Skeletal muscle tissue (tissue), 4 donors: ENCODE data around the gene PTK7. TPM values are rescaled to one million over a fixed set of nuclear protein-coding genes. Genes with fewer than 3 reads are reported as not detected.

Source experiments
- H3K27ac ChIP-seq: one replicate; pipeline ENCODE4 v1.7.0; 2013; ENCODE audit warnings: mild to moderate bottlenecking, low read depth, low read length, inconsistent platforms
- H3K27me3 ChIP-seq, 3 donors: one replicate each; pipeline ENCODE4 v1.7.0; 2013; ENCODE audit warnings: low read length in 3 of 3; ENCODE audit not compliant: control insufficient read depth in 3 of 3, insufficient read depth in 3 of 3
- H3K36me3 ChIP-seq, 3 donors: one replicate each; pipeline ENCODE4 v1.7.0; 2013; ENCODE audit warnings: low read length in 3 of 3; ENCODE audit not compliant: control insufficient read depth in 3 of 3, insufficient read depth in 3 of 3
- H3K4me1 ChIP-seq, 3 donors: one replicate each; pipeline ENCODE4 v1.7.0; 2013; ENCODE audit warnings: low read length in 3 of 3, mild to moderate bottlenecking in 3 of 3; ENCODE audit not compliant: control insufficient read depth in 3 of 3, insufficient read depth in 3 of 3
- H3K4me3 ChIP-seq, 3 donors: one replicate each; pipeline ENCODE4 v1.7.0; 2013; ENCODE audit warnings: low read length in 3 of 3
- H3K9ac ChIP-seq, 3 donors: one replicate each; pipeline ENCODE4 v1.7.0; 2013; ENCODE audit warnings: low read length in 3 of 3, mild to moderate bottlenecking in 3 of 3, moderate library complexity in 2 of 3, low read depth in 1 of 3
- H3K9me3 ChIP-seq, 3 donors: one replicate each; pipeline ENCODE4 v1.7.0; 2013; ENCODE audit warnings: low read length in 3 of 3; ENCODE audit not compliant: control insufficient read depth in 3 of 3
- total RNA-seq: library from RNA; depleted of rRNA; stranded (reverse); fragments of >200 nt; gene quantifications from one replicate; pipeline ENCODE4 v1.2.3, GENCODE V29; 2014
- donor health status: Osteomylitis.

The PTK7 gene
- total RNA-seq, 1 donor from 2014 or later: 50.1 TPM

DNA sequence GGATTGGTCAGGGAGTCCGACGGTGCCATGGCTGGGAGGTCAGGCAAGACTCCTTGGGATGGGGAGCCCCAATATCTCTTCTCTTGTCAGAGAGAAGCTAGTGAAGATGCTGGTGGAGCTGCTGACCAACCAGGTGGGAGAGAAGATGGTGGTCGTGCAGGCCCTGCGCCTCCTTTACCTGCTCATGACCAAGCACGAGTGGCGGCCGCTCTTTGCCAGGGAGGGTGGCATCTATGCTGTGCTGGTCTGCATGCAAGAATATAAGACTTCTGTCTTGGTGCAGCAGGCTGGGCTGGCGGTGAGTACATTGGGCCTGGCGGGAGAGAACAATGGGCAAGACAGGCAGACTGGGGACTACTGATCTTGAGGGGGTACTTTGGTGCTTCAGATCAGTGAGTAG, 116.8 kb downstream of the PTK7 start:
- no peak overlapping the region for H3K4me3 ChIP-seq
- no peak overlapping the region for H3K27ac ChIP-seq
- peaks cover 30 to 50% (median 44%) of the 10 kb centered on the region in 3 donors for H3K36me3 ChIP-seq
- H3K4me1 ChIP-seq: no peaks in the 10 kb centered on the region
- no peak overlapping the region for H3K9ac ChIP-seq
- no peaks in the 10 kb centered on the region for H3K9me3 ChIP-seq
- H3K27me3 ChIP-seq: no peaks in the 10 kb centered on the region

DNA sequence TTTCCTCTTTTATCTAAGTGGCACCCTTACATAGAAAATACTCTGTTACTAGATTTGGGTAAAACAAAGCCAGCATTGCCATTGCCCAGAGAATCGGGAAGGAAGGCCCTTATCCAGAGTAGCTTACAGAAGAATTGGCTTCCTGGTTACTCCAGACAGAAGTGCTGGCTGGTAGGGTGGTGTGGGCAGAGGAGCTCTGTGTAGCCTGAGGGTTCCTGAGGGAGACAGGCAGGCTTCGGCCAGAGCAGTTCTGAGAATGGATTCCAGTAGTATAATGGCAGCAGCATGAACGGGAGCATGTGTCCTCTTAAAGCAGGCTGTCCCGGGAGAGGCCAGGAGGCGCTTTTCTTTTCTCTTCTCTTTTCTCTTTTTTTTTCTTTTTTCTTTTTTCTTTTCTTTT, 117.8 kb downstream of the PTK7 start:
- Histone ChIP-seq H3K9ac (no peak overlapping the region), H3K4me3 (no peak overlapping the region), H3K9me3 (no peaks in the 10 kb centered on the region), H3K4me1 (no peaks in the 10 kb centered on the region), H3K27me3 (no peaks in the 10 kb centered on the region), H3K36me3 (peaks cover 25 to 45% (median 37%) of the 10 kb centered on the region in 3 donors), H3K27ac (no peak overlapping the region)

DNA sequence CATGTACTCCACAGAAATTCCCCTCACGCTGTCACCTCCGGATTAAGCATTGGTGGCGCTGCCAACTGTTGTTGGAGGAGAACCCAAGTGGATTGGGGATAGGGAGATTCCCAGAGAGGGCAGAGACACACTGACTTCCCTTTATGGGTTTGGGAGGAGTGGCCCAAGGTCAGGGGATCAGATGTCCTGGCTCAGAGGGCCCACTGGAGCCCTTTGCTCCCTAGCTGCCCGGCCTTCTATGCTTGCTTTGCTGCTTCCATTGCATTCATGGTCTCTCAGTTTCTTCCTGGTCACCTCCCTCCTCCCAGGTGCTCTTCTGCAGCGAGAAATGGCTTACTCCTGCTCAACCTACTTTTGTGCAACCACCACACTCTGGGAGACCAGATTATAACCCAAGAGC, 120.2 kb downstream of the PTK7 start:
- Histone ChIP-seq H3K4me3 (no peak overlapping the region), H3K27me3 (no peaks in the 10 kb centered on the region), H3K4me1 (no peaks in the 10 kb centered on the region), H3K27ac (no peak overlapping the region), H3K9ac (no peak overlapping the region), H3K9me3 (no peaks in the 10 kb centered on the region), H3K36me3 (peaks cover 36 to 63% (median 58%) of the 10 kb centered on the region in 3 donors)

DNA sequence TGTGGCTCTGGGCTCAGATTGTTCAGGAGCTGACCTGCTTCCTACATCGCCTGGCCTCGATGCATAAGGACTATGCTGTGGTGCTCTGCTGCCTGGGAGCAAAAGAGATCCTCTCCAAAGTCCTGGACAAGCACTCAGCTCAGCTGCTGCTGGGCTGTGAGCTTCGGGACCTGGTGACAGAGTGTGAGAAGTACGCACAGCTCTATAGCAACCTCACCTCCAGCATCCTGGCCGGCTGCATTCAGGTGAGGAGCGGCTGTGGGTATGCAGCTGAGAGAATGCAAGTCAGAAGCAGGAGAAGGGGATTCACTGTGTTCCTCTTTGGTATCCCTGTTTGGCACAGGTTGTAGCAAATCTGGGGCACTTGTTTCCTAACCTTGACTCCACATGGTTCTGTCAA, 123.8 kb downstream of the PTK7 start:
- H3K27ac ChIP-seq: no peak overlapping the region
- H3K36me3 ChIP-seq: peaks cover 38 to 62% (median 55%) of the 10 kb centered on the region in 3 donors
- no peaks in the 10 kb centered on the region for H3K9me3 ChIP-seq
- no peak overlapping the region for H3K9ac ChIP-seq
- no peak overlapping the region for H3K4me3 ChIP-seq
- no peaks in the 10 kb centered on the region for H3K27me3 ChIP-seq
- no peaks in the 10 kb centered on the region for H3K4me1 ChIP-seq

DNA sequence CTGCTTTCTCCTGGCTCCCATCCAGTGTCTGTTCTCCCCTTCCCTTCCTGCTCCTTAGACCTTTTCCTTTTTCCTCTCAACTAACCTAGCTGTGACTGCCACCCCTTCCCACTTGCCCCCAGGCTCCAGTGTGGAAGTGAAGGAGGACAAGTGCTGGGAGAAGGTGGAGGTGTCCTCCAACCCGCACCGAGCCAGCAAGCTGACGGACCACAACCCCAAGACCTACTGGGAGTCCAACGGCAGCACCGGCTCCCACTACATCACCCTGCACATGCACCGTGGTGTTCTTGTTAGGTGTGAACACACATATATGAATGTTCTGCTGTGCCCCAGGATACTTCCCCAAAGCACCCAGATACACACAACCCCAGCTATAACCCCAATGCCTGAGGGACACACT, 124.4 kb downstream of the PTK7 start:
- Histone ChIP-seq H3K27ac (no peak overlapping the region), H3K9ac (no peak overlapping the region), H3K27me3 (no peaks in the 10 kb centered on the region), H3K4me3 (no peak overlapping the region), H3K4me1 (no peaks in the 10 kb centered on the region), H3K9me3 (no peaks in the 10 kb centered on the region), H3K36me3 (peaks cover 39 to 58% (median 54%) of the 10 kb centered on the region in 3 donors)

DNA sequence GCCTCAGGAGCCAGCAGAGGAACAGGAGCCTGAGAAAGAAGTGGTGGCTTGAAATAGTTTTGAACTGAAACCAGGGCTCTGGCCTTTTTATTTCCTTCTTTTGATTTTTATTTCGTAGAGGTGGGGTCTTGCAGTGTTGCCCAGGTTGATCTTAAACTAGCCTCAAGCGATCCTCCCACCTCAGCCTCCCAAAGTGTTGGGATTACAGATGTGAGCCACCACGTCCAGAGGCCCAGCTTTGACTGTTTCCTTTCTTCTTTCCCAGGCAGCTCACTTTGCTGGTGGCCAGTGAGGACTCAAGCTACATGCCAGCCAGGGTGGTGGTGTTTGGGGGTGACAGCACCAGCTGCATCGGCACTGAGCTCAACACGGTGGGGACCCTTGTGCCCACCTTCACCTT, 126.3 kb downstream of the PTK7 start:
- H3K36me3 ChIP-seq: peaks cover 30 to 53% (median 45%) of the 10 kb centered on the region in 3 donors

DNA sequence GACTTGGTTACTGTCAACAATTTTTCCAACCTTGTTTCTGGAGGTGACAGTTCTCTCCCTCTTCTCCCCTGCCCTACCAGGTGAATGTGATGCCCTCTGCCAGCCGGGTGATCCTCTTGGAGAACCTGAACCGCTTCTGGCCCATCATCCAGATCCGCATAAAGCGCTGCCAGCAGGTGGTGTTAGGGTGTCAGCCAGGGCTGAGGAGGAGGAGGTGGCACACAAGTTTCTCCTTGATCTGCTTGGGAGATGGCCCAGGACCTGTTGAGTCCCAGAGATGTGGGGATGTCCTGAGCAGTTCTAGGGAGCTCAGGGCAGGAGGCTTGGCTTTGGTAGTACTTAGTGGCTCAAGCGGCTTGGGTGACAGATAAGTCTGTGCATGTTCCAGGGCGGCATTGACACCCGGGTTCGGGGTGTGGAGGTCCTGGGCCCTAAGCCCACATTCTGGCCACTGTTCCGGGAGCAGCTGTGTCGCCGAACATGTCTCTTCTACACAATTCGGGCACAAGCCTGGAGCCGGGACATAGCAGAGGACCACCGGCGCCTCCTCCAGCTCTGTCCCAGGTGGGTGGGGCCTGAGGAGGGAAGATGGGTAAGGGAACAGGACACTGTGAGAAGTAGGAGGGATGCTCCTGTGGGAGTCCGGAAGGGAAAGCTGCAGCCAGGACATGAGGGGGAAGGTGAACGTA, 127.1 kb downstream of the PTK7 start:
- Histone ChIP-seq H3K27ac (no peak overlapping the region), H3K4me3 (no peak overlapping the region), H3K27me3 (no peaks in the 10 kb centered on the region), H3K4me1 (no peaks in the 10 kb centered on the region), H3K9ac (no peak overlapping the region), H3K36me3 (peaks cover 30 to 50% (median 41%) of the 10 kb centered on the region in 3 donors), H3K9me3 (no peaks in the 10 kb centered on the region)

More for the DNA sequence above, 126.3 kb downstream of the PTK7 start:
- H3K27ac ChIP-seq: no peak overlapping the region
- H3K9ac ChIP-seq: no peak overlapping the region
- H3K4me3 ChIP-seq: no peak overlapping the region
- H3K9me3 ChIP-seq: no peaks in the 10 kb centered on the region
- no peaks in the 10 kb centered on the region for H3K27me3 ChIP-seq
- no peaks in the 10 kb centered on the region for H3K4me1 ChIP-seq

DNA sequence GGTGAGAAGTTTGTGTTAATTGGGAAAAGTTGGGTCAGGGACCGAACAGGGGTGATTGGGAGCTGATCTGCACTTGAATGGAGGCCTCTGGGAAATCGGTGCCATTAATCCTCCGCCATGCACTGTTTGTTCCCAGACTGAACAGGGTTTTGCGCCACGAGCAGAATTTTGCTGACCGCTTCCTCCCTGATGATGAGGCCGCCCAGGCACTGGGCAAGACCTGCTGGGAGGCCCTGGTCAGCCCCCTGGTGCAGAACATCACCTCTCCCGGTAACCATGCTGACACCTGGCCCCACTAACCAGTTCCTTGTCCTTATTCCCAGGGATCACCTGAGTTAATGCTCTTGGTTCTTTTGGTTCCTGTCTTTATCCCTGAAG, 127.6 kb downstream of the PTK7 start:
- H3K9ac ChIP-seq: no peak overlapping the region
- no peaks in the 10 kb centered on the region for H3K9me3 ChIP-seq
- peaks cover 30 to 48% (median 41%) of the 10 kb centered on the region in 3 donors for H3K36me3 ChIP-seq
- no peaks in the 10 kb centered on the region for H3K4me1 ChIP-seq
- H3K27me3 ChIP-seq: no peaks in the 10 kb centered on the region
- H3K27ac ChIP-seq: no peak overlapping the region
- H3K4me3 ChIP-seq: no peak overlapping the region

DNA sequence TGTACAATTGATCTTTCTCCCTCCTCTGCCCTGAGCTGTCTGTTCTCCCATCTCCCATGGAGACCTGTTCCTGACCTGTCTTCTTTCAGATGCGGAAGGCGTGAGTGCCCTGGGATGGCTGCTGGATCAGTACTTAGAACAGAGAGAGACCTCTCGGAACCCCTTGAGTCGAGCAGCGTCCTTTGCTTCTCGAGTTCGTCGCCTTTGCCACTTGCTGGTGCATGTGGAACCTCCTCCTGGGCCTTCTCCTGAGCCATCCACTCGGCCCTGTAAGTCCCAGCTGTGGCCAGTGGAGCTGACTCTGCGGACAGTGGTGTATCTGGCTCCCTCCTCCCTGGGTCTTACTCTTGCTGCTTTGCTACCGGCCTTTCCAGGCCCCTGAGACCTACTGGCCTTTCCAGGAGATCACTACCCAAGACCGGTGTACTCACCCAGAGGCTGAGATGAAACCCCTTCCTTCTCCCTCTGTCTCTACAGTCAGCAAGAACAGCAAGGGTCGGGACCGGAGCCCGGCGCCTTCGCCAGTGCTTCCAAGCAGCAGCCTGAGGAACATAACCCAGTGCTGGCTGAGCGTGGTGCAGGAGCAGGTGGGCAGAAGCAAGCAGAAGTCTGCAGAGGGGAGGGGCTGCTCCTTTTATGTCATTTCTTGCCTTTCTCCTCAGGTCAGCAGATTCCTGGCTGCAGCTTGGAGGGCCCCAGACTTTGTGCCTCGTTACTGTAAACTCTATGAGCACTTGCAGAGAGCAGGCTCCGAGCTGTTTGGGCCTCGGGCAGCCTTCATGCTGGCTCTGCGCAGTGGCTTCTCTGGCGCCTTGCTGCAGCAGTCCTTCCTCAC, 128.4 kb downstream of the PTK7 start:
- Histone ChIP-seq H3K36me3 (peaks cover 26 to 44% (median 37%) of the 10 kb centered on the region in 3 donors), H3K9me3 (no peaks in the 10 kb centered on the region), H3K27me3 (no peaks in the 10 kb centered on the region), H3K27ac (no peak overlapping the region), H3K4me3 (no peak overlapping the region), H3K4me1 (no peaks in the 10 kb centered on the region), H3K9ac (no peak overlapping the region)

DNA sequence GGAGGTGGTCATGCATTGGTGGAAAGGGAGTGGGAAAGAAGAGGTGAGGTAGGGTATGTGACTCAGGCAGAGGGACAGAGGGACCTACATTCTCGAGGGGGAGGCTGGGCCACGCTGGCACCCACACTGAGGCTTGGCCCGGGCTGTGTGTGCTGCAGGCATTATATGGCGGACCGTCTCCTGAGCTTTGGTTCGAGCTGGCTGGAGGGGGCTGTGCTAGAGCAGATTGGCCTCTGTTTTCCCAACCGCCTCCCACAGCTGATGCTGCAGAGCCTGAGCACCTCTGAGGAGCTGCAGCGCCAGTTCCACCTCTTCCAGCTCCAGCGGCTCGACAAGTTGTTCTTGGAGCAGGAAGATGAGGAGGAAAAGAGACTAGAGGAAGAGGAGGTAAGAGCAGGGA, 129.7 kb downstream of the PTK7 start:
- Histone ChIP-seq H3K9ac (no peak overlapping the region), H3K4me1 (no peaks in the 10 kb centered on the region), H3K27ac (no peak overlapping the region), H3K4me3 (no peak overlapping the region), H3K27me3 (no peaks in the 10 kb centered on the region), H3K36me3 (peaks cover 19 to 30% (median 24%) of the 10 kb centered on the region in 3 donors), H3K9me3 (no peaks in the 10 kb centered on the region)
